Tibial nerve (tissue), 4 donors: ENCODE data around the gene SERTAD1. TPM values are rescaled to one million over a fixed set of nuclear protein-coding genes. Genes with fewer than 3 reads are reported as not detected.
A peak's percentile ranks its signal among the peaks of the same experiment; 100 is the strongest.

ENCODE experiments used
- DNase-seq, 2 donors: peaks; one replicate each; pipeline ENCODE4 v3.0.0-alpha.2; 2019; ENCODE audit warnings: low spot score in 2 of 2
- H3K27ac ChIP-seq, 4 donors: fragments of 200-600 bp; sonication (generic) in 3 of 4; one replicate each; pipeline ENCODE4 v1.5.1; 2017 to 2019; ENCODE audit warnings: mild to moderate bottlenecking in 1 of 4
- H3K27me3 ChIP-seq, 2 donors: fragments of 200-600 bp; sonication (generic) in 1 of 2; one replicate each; pipeline versions ENCODE4 v1.5.1 to v1.6.0; 2017 to 2019
- H3K36me3 ChIP-seq, 3 donors: fragments of 200-600 bp; sonication (generic); one replicate each; pipeline ENCODE4 v1.5.1; 2018 to 2019
- H3K4me1 ChIP-seq, 4 donors: fragments of 200-600 bp; sonication (generic) in 3 of 4; one replicate each; pipeline ENCODE4 v1.5.1; 2017 to 2019
- H3K4me3 ChIP-seq, 4 donors: fragments of 200-600 bp; sonication (generic) in 3 of 4; one replicate each; pipeline ENCODE4 v1.5.1; 2017 to 2019; ENCODE audit warnings: mild to moderate bottlenecking in 1 of 4, moderate library complexity in 1 of 4
- H3K9me3 ChIP-seq, 4 donors: fragments of 200-600 bp; sonication (generic) in 3 of 4; one replicate each; pipeline ENCODE4 v1.5.1; 2017 to 2019
- EP300 ChIP-seq, 2 donors: sonication (generic); formaldehyde crosslinking; IDR thresholded peaks; one replicate each; pipeline ENCODE4 v1.6.1; 2017; ENCODE audit warnings: antibody characterized with exemption in 2 of 2, mild to moderate bottlenecking in 1 of 2
- POLR2A ChIP-seq, 2 donors: fragments of 450-650 bp; IDR thresholded peaks; one replicate each; pipeline ENCODE4 v1.6.1; 2017; ENCODE audit warnings: antibody characterized with exemption in 2 of 2, mild to moderate bottlenecking in 2 of 2, moderate library complexity in 2 of 2
- WGBS, 2 donors: methylation state at CpG; one replicate each; pipeline ENCODE4 v1.1.5; 2018; 5-methylcytosine and 5-hydroxymethylcytosine counted together
- total RNA-seq, 4 donors: library from RNA; depleted of rRNA; stranded (reverse); fragments of >200 nt; gene quantifications; one replicate each; pipeline ENCODE4 v1.1.0, GENCODE V29; 2016
- TF ChIP-seq, protein P1 (sequence below), 5 experiments: fragments of 200-600 bp in 3 of 5; fragments of 450-650 bp in 2 of 5; sonication (generic) in 3 of 5; IDR thresholded peaks; one replicate each; pipeline ENCODE4 v1.5.1; 2016 to 2019; ENCODE audit warnings: antibody characterized with exemption in 5 of 5, mild to moderate bottlenecking in 3 of 5, moderate library complexity in 2 of 5

SERTAD1 gene
- total RNA-seq, 4 donors from 2014 or later, result 18.9 to 22.2 (median 20.4) TPM

DNA sequence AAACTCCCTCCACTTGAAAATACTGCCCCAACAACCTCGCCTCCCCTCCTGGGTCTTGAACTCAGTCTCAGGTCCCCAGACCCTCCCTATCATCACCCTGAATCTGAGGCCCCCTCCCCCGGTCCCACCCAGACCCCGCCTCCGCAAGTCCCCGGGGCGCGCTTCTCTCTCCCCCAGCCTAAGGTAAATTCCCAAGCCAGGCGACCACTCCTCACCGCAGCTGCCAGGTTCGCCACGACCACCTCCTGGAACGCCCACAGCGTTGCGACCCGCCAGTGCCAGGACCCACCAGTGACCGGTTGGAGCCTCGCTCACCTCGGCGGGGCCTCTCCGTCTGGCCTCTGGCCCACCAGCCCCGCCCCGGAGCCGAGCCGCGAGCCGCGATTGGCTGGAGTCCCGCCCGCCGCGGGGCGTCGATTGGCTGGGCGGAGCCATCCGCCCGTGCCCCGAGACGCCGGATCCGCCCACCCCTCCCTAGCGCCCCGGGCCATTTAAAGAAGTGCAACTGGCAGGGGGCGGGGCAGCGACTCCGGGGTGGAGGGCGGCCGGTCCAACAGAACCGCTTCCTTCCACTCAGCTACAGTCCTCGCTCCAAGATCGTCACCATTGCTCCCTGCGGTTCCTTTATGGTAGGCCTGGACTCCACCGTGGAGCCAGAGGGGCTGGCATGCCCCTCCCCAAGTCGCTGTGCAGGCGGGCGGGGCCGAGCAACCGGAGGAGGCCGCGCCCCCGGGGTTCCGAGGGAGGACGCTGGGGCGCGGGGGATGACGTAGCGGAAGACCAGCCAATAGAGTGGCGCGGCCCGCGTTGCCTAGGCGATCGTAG lies 18.4 kb upstream of the SERTAD1 start, which contains the start of gene SERTAD3:
Gene SERTAD3 (minus strand): TSS at position 336 of the 825 bp plus-strand sequence. CDS start 2,255 bp downstream, outside the sequence.
- no peaks in the 10 kb centered on the region for H3K27me3 ChIP-seq
- no peaks in the 10 kb centered on the region for H3K9me3 ChIP-seq
- TF ChIP-seq POLR2A (IDR thresholded peaks at IDR 0.05), result peak; percentile 97 to 99
- TF ChIP-seq, protein P1, sequence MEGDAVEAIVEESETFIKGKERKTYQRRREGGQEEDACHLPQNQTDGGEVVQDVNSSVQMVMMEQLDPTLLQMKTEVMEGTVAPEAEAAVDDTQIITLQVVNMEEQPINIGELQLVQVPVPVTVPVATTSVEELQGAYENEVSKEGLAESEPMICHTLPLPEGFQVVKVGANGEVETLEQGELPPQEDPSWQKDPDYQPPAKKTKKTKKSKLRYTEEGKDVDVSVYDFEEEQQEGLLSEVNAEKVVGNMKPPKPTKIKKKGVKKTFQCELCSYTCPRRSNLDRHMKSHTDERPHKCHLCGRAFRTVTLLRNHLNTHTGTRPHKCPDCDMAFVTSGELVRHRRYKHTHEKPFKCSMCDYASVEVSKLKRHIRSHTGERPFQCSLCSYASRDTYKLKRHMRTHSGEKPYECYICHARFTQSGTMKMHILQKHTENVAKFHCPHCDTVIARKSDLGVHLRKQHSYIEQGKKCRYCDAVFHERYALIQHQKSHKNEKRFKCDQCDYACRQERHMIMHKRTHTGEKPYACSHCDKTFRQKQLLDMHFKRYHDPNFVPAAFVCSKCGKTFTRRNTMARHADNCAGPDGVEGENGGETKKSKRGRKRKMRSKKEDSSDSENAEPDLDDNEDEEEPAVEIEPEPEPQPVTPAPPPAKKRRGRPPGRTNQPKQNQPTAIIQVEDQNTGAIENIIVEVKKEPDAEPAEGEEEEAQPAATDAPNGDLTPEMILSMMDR (IDR thresholded peaks at IDR 0.05), result peak in 1 of 5 experiments; percentile 44
- peak; percentile 77 to 97 for TF ChIP-seq EP300 (IDR thresholded peaks at IDR 0.05)
- peak within 1 kb of the TSS; percentile 59 to 97 (median 88) for H3K4me3 ChIP-seq
- 0 to 2% methylated on average over 26 to 49 of the region's 72 CpGs for WGBS, 2 donors
- peak within 1 kb of the TSS; percentile 99 to 100 (median 99) for H3K27ac ChIP-seq
- peak; percentile 97 to 98 for DNase-seq
- H3K36me3 ChIP-seq, result peaks cover 0 to 47% (median 0%) of the 10 kb centered on the region in 3 donors
- H3K4me1 ChIP-seq, result peaks cover 0 to 34% (median 9%) of the 10 kb centered on the region in 4 donors

DNA sequence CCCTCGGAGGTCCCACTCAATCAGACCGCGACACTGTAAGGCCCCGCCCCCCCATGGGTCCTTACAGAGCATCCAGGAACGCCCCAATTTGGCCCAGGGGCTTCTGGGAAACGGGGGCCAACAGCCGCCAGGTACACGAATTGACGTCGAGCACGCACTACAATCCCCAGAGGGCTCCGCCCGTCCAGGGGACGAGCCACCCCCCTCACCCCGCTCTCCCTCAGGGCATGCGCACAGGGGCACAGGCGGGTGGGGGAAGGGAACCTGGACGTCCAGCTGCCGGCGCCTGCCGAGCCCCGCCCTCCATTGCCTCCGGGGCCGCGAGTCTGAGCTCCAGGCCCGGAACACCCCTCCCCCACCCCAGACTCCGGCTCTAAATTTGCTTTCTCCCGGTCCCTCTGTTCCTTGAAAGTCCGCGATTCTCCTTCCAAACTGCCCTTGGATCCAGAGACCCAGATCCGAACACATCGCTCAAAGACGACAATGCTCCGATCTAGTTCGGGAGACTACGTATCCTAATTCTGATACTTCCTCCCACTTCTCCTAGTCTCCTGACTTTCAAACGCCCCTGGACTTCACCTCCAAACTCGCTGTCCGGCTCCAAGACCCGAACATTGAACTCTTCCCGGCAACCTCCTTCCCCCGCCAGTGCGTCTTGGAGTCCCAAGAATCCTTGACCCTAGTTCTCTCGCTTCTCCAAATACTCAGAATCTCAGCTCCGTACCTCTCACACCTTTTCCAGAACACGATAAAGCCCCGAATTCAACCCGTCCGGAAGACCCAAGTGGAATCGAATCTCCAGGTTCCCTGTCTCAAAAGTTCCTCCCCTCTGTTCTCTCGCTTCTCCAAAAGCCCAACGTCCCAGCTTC lies 17.6 kb upstream of the SERTAD1 start:
- Histone ChIP-seq H3K4me3 (peak overlapping the region; percentile 59 to 97 (median 88)), H3K27me3 (no peaks in the 10 kb centered on the region), H3K36me3 (peaks cover 0 to 39% (median 0%) of the 10 kb centered on the region in 3 donors), H3K4me1 (peaks cover 0 to 34% (median 9%) of the 10 kb centered on the region in 4 donors), H3K9me3 (no peaks in the 10 kb centered on the region), H3K27ac (peak overlapping the region; percentile 99 to 100 (median 99))
- WGBS, 2 donors, result 0 to 1% methylated on average over 43 to 52 of the region's 52 CpGs
- TF ChIP-seq, protein P1 (IDR thresholded peaks at IDR 0.05), result peak in 1 of 5 experiments; percentile 52
- TF ChIP-seq POLR2A (IDR thresholded peaks at IDR 0.05), result peak; percentile 76 to 89
- peak; percentile 93 to 100 for TF ChIP-seq EP300 (IDR thresholded peaks at IDR 0.05)
- peak; percentile 100 for DNase-seq

DNA sequence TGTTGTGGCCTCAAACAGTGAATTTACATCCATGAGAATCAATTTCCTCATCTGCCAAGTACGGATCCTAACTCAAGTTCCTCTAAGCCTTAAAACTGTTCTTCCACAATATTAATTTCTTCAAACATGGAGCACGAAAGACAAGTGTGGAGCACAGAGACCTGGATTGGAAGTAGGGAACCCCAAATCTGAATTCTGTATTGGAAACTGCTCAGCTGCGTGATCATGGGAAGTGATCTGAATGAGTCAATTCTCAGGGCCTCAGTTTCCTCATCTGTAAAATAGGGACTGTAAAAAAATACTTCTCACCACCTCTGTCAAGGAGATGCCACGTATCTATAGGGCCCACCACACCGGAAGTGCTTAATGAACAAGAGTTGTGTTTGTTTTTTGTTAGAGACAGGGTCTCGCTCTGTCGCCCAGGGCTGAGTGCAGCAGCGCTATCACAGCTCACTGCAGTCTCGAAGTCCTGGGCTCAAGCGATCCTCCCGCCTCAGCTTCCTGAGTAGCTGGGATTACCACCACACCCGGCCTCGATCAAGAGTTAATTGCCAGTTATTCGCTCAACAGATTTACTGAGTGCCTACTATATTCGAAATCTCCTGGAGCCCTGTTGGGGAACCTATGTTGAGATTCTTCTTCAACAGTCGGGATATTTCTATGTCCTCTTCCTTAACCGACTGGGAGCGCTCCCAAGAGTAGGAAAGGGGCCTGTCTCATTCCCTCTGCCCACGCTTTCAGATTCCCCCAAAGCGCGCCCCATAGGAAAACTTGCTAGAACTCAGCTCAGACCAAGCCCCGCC lies 16.7 kb upstream of the SERTAD1 start:
- peak overlapping the region; percentile 10 to 97 (median 88) for H3K4me3 ChIP-seq
- no peaks in the 10 kb centered on the region for H3K27me3 ChIP-seq
- H3K36me3 ChIP-seq, result peaks cover 0 to 30% (median 0%) of the 10 kb centered on the region in 3 donors
- H3K9me3 ChIP-seq, result no peaks in the 10 kb centered on the region
- WGBS, 2 donors, result 9 to 13% methylated on average over 22 of the region's 22 CpGs
- peak overlapping the region; percentile 88 to 100 (median 99) for H3K27ac ChIP-seq
- DNase-seq, result no peak
- no peak for TF ChIP-seq EP300 (IDR thresholded peaks at IDR 0.05)
- TF ChIP-seq POLR2A (IDR thresholded peaks at IDR 0.05), result no peak
- TF ChIP-seq, protein P1 (IDR thresholded peaks at IDR 0.05), result no peak
- H3K4me1 ChIP-seq, result peaks cover 0 to 34% (median 9%) of the 10 kb centered on the region in 4 donors

DNA sequence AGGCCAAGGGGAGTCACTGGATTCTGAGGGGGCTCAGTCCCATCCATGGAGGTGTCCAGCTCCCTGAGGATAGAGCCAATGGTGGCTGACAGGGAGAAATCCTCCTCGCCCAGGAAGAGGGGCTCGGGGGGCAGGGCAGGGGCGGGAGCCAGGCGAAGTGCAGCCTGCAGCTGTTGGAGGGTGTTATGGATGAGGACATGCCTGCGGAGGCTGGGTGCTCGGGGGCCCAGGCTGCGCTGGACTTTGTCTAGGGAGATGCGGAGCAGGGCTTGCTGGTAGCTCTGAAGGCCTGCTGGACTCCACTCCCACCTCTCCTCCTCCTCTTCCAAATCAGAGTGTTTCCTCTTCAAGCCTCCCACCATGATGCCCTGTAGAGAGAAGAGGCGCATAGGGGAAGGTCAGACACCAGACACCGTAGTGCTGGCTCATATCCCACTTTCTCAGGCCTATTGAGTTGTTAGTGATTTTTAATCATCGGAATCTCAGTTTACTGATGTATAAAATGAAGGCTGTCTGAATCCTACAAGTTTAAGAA lies 16.0 kb upstream of the SERTAD1 start:
- H3K4me1 ChIP-seq, result peaks cover 0 to 34% (median 9%) of the 10 kb centered on the region in 4 donors
- 74 to 78% methylated on average over 11 of the region's 11 CpGs for WGBS, 2 donors
- no peak overlapping the region for H3K4me3 ChIP-seq

More for the DNA sequence above, 16.0 kb upstream of the SERTAD1 start:
- Histone ChIP-seq H3K27ac (peak overlapping the region; percentile 88 to 100 (median 99)), H3K36me3 (peaks cover 0 to 23% (median 0%) of the 10 kb centered on the region in 3 donors), H3K9me3 (no peaks in the 10 kb centered on the region), H3K27me3 (no peaks in the 10 kb centered on the region)
- TF ChIP-seq, protein P1 (IDR thresholded peaks at IDR 0.05), result no peak
- no peak for TF ChIP-seq EP300 (IDR thresholded peaks at IDR 0.05)
- no peak for TF ChIP-seq POLR2A (IDR thresholded peaks at IDR 0.05)
- no peak for DNase-seq
